Caco-2 (cell line): ENCODE measurements around the gene FATE1. TPM values are rescaled to one million over a fixed set of nuclear protein-coding genes. Genes with fewer than 3 reads are reported as not detected.

Experiments used
- BruUV-seq: library from RNA; stranded (reverse); fragments of 400-500 nt; replicated peaks from 2 replicates; lab custom pipeline; 2021; lab: Mats Ljungman, UMichigan
- CTCF ChIA-PET: fragments of 300-600 bp; sonication (Branson Sonifier 250); formaldehyde crosslinking; loops from one replicate; lab custom pipeline; 2022; ENCODE audit warnings: antibody characterized with exemption; lab: Charles Lee
- POLR2A ChIA-PET: fragments of 300-600 bp; sonication (Branson Sonifier 250); formaldehyde crosslinking; loops from one replicate; lab custom pipeline; 2022; ENCODE audit warnings: antibody characterized with exemption; lab: Charles Lee
- DNase-seq, 2 experiments: peaks; one replicate each; pipeline versions ENCODE4 v3.0.0 to v3.0.0-alpha.2; 2020 to 2022
- H3K27me3 ChIP-seq: replicated peaks from 2 replicates; pipeline ENCODE4 v1.6.0; 2011; ENCODE audit warnings: low read length; ENCODE audit not compliant: control insufficient read depth, insufficient read depth
- H3K36me3 ChIP-seq: 2 replicates; pipeline ENCODE4 v1.5.1; 2011; ENCODE audit warnings: low read length; ENCODE audit not compliant: control insufficient read depth, insufficient read depth
- H3K4me1 ChIP-seq: fragments of 250-450 bp; sonication (Bioruptor Pico); 2 replicates; pipeline ENCODE4 v1.5.1; 2020; ENCODE audit warnings: mild to moderate bottlenecking
- H3K4me3 ChIP-seq: 2 replicates; pipeline ENCODE4 v1.5.1; 2011; ENCODE audit warnings: low read depth, mild to moderate bottlenecking, control low read depth, low read length
- H3K9me3 ChIP-seq: fragments of 250-450 bp; sonication (Bioruptor Pico); 2 replicates; pipeline ENCODE4 v1.5.1; 2020; ENCODE audit warnings: mild to moderate bottlenecking, moderate library complexity
- H3K27ac Mint-ChIP-seq: one replicate; pipeline ENCODE4 v1.8.0; 2022; ENCODE audit warnings: mixed read lengths; ENCODE audit not compliant: unreplicated experiment
- H3K27me3 Mint-ChIP-seq: one replicate; pipeline ENCODE4 v1.8.0; 2022; ENCODE audit warnings: mixed read lengths; ENCODE audit not compliant: insufficient read depth, unreplicated experiment
- H3K36me3 Mint-ChIP-seq: one replicate; pipeline ENCODE4 v1.8.0; 2022; ENCODE audit warnings: mild to moderate bottlenecking, mixed read lengths; ENCODE audit not compliant: insufficient read depth, unreplicated experiment
- H3K4me1 Mint-ChIP-seq: one replicate; pipeline ENCODE4 v1.8.0; 2022; ENCODE audit warnings: low read depth, mixed read lengths; ENCODE audit not compliant: unreplicated experiment
- H3K4me3 Mint-ChIP-seq: one replicate; pipeline ENCODE4 v1.8.0; 2022; ENCODE audit warnings: mild to moderate bottlenecking, moderate library complexity, mixed read lengths; ENCODE audit not compliant: unreplicated experiment
- H3K9me3 Mint-ChIP-seq: one replicate; pipeline ENCODE4 v1.8.0; 2022; ENCODE audit warnings: mixed read lengths; ENCODE audit not compliant: unreplicated experiment
- CTCF ChIP-seq, 2 experiments: fragments of 200-600 bp in 1 of 2; IDR thresholded peaks; 1 replicate in 1 of 2; 2 replicates in 1 of 2; pipeline versions ENCODE4 v1.5.1 to v1.8.0; 2011 to 2022; ENCODE audit warnings: antibody characterized with exemption in 1 of 2, control low read depth in 1 of 2, inconsistent platforms in 1 of 2, low read depth in 1 of 2, low read length in 1 of 2, mild to moderate bottlenecking in 1 of 2, moderate library complexity in 1 of 2; ENCODE audit not compliant: insufficient read depth in 1 of 2, severe bottlenecking in 1 of 2, unreplicated experiment in 1 of 2
- intact Hi-C: fragments of 100-400 bp; cut with micrococcal nuclease; formaldehyde crosslinking; loops from one replicate; pipeline ENCODE4 v1.10.0; 2022; ENCODE audit not compliant: unreplicated experiment
- total RNA-seq: library from RNA; stranded (reverse); gene quantifications from 2 replicates; pipeline ENCODE4 v1.2.3, GENCODE V29; 2022

The FATE1 gene
- total RNA-seq, 1 experiment from 2014 or later = not detected

- no TSS peak for BruUV-seq
- no peaks in the 10 kb centered on the region for H3K9me3 Mint-ChIP-seq
- no peak for DNase-seq
- POLR2A ChIA-PET = no interaction called here
- intact Hi-C loops = no loop called here
- H3K27me3 Mint-ChIP-seq = peaks cover 5% of the 10 kb centered on the region
- no peak for TF ChIP-seq CTCF (IDR thresholded peaks at IDR 0.05; ENCODE audit: insufficient read depth in 1 of 2, low read depth in 1 of 2, low read length in 1 of 2, severe bottlenecking in 1 of 2, unreplicated experiment in 1 of 2)
- no peaks in the 10 kb centered on the region for H3K36me3 Mint-ChIP-seq
- no peak overlapping the region for H3K27ac Mint-ChIP-seq
- Histone ChIP-seq H3K9me3 (no peaks in the 10 kb centered on the region), H3K4me1 (no peaks in the 10 kb centered on the region), H3K27me3 (no peaks in the 10 kb centered on the region), H3K36me3 (no peaks in the 10 kb centered on the region), H3K4me3 (no peak overlapping the region)
- H3K4me1 Mint-ChIP-seq = no peaks in the 10 kb centered on the region
- H3K4me3 Mint-ChIP-seq = no peak overlapping the region
- CTCF ChIA-PET = no interaction called here
These were observed 49.2 kb downstream of the FATE1 start for GRCh38 chrX:151765026-151765425.

GRCh38 chrX:151771726-151772125 lies 55.9 kb downstream of the FATE1 start:
- DNase-seq = no peak
- no peaks in the 10 kb centered on the region for H3K36me3 Mint-ChIP-seq
- Histone ChIP-seq H3K9me3 (no peaks in the 10 kb centered on the region), H3K27me3 (no peaks in the 10 kb centered on the region), H3K4me1 (no peaks in the 10 kb centered on the region), H3K36me3 (no peaks in the 10 kb centered on the region), H3K4me3 (no peak overlapping the region)
- no TSS peak for BruUV-seq
- intact Hi-C loops = no loop called here
- ChIA-PET CTCF (no interaction called here), POLR2A (no interaction called here)
- no peak overlapping the region for H3K4me3 Mint-ChIP-seq
- no peak for TF ChIP-seq CTCF (IDR thresholded peaks at IDR 0.05; ENCODE audit: insufficient read depth in 1 of 2, low read depth in 1 of 2, low read length in 1 of 2, severe bottlenecking in 1 of 2, unreplicated experiment in 1 of 2)
- no peak overlapping the region for H3K27ac Mint-ChIP-seq
- peaks cover 11% of the 10 kb centered on the region for H3K27me3 Mint-ChIP-seq
- no peaks in the 10 kb centered on the region for H3K9me3 Mint-ChIP-seq
- no peaks in the 10 kb centered on the region for H3K4me1 Mint-ChIP-seq

Other genes with a start within 250 kb of the FATE1 start
- gene PASD1, start 152.4 kb upstream of the FATE1 start, total RNA-seq = not detected in 2 replicates
- gene PRRG3, start 20.6 kb upstream of the FATE1 start, total RNA-seq = not detected in 2 replicates
- gene CNGA2, start 18.7 kb downstream of the FATE1 start, total RNA-seq = not detected in 2 replicates
- gene MAGEA4, start 196.9 kb downstream of the FATE1 start, total RNA-seq = not detected in 2 replicates